Adrenal gland (tissue), 5 donors: ENCODE results near the gene GATA2.

Source experiments
- POLR2A ChIP-seq, 2 donors: fragments of 450-650 bp; IDR thresholded peaks; one replicate each; pipeline ENCODE4 v1.6.1; 2017; ENCODE audit warnings: antibody characterized with exemption in 2 of 2, mild to moderate bottlenecking in 2 of 2, moderate library complexity in 1 of 2
- TF ChIP-seq, protein P1 (sequence below), 6 experiments: fragments of 450-650 bp in 4 of 6; fragments of 200-600 bp in 2 of 6; sonication (generic) in 1 of 6; IDR thresholded peaks; 1 replicate in 5 of 6; 2 replicates in 1 of 6; pipeline versions ENCODE4 v1.5.1 to v1.8.0; 2016 to 2021; ENCODE audit warnings: antibody characterized with exemption in 6 of 6, mild to moderate bottlenecking in 2 of 6, moderate library complexity in 1 of 6
- donor health status: DM: no; HTN: no; CAD: no.

DNA sequence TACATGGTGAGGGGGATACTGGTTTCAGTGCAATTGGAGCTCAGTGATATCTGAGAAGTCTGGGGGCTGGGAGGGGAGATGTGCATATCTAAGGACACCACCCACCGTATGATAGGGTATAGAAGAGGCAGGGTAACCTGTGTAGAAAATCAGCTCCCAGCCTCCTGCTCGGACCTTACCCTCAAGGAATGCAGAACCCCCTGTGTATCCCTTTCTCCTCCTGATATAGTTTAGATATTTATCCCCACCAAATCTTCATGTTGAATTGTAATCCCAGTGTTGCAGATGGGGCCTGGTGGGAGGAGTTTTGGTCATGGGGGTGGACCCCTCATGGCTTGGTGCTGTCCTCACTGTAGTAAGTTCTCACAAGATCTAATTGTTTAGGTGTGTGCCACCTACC lies 48.2 kb upstream of the GATA2 start:
- TF ChIP-seq, protein P1, sequence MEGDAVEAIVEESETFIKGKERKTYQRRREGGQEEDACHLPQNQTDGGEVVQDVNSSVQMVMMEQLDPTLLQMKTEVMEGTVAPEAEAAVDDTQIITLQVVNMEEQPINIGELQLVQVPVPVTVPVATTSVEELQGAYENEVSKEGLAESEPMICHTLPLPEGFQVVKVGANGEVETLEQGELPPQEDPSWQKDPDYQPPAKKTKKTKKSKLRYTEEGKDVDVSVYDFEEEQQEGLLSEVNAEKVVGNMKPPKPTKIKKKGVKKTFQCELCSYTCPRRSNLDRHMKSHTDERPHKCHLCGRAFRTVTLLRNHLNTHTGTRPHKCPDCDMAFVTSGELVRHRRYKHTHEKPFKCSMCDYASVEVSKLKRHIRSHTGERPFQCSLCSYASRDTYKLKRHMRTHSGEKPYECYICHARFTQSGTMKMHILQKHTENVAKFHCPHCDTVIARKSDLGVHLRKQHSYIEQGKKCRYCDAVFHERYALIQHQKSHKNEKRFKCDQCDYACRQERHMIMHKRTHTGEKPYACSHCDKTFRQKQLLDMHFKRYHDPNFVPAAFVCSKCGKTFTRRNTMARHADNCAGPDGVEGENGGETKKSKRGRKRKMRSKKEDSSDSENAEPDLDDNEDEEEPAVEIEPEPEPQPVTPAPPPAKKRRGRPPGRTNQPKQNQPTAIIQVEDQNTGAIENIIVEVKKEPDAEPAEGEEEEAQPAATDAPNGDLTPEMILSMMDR (IDR thresholded peaks at IDR 0.05): no peak
- no peak for TF ChIP-seq POLR2A (IDR thresholded peaks at IDR 0.05)
